VCaP (cell line): ENCODE measurements around the gene MCM7.

Experiments used
- H3K27ac ChIP-seq: fragments of 450-650 bp; 2 replicates; pipeline ENCODE4 v1.5.1; 2017
- CTCF ChIP-seq: fragments of 450-650 bp; conservative IDR thresholded peaks from 2 replicates; pipeline ENCODE4 v1.5.1; 2017; ENCODE audit warnings: mild to moderate bottlenecking, moderate library complexity

MCM7 gene

GRCh38 chr7:100109521-100110163 lies 8.4 kb upstream of the MCM7 start:
- H3K27ac ChIP-seq = no peak overlapping the region
- TF ChIP-seq CTCF = peak; percentile 22; the same call in 1 of the 2 replicates

DNA sequence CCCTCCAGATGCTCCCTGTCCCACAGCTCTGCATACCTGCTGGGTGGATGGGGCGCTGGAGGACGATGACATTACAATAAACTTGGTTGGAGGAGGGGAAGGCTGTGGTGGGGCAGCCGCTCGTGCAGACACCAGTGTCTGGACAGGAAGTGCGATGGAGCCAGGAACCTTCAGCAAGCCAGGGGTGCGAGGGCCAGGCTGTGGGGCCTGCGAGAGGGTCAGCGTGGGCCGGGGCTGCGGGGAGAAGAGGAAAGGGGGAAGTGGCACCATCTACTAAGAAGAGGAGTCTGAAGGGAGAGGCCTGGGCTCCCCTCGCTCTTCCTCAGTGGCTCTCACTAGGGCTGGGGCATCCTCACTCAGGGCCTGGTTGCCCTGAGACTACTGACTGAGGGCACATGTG lies 6.7 kb upstream of the MCM7 start:
- H3K27ac ChIP-seq = peak overlapping the region; percentile 34
- no peak for TF ChIP-seq CTCF

DNA sequence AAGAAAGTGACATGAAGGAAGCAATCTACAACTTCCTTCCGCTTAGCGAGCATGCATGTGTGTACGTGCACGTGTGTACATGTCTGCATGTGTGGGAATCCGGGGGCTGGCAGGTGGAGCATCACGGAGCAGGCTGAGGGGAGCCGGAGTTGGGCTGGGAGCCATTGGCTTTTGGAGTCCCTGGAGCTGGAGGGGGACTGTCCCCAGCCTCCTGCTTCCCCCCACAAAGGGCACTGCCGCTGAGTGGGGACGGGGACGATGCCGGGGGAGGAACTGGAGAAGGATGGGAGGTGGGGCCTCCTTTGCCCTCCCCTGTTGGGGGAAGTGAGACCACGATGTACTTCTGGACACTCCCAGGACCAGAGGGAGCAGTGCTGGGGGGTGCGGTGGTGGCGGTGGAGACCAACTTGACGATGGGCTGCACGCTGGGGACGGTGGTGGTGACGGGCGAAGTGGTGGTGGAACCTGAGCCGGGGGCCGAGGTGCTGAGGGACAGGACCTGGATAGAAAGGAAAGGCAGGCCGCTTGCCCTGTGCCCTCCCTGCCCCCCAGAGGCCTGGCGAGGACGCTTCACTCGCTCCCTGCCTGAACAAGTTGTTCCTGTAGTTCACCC lies 6.0 kb upstream of the MCM7 start:
- H3K27ac ChIP-seq = no peak overlapping the region; the same call in 1 of the 2 replicates
- no peak for TF ChIP-seq CTCF

GRCh38 chr7:100106633-100107032 lies 5.4 kb upstream of the MCM7 start:
- no peak overlapping the region for H3K27ac ChIP-seq
- no peak for TF ChIP-seq CTCF

- H3K27ac ChIP-seq = no peak overlapping the region
- TF ChIP-seq CTCF = no peak
Measured at GRCh38 chr7:100105534-100105933, 4.3 kb upstream of the MCM7 start.

GRCh38 chr7:100102950-100103840 lies 2.0 kb upstream of the MCM7 start:
- no peak for TF ChIP-seq CTCF
- peak overlapping the region; percentile 92 for H3K27ac ChIP-seq

DNA sequence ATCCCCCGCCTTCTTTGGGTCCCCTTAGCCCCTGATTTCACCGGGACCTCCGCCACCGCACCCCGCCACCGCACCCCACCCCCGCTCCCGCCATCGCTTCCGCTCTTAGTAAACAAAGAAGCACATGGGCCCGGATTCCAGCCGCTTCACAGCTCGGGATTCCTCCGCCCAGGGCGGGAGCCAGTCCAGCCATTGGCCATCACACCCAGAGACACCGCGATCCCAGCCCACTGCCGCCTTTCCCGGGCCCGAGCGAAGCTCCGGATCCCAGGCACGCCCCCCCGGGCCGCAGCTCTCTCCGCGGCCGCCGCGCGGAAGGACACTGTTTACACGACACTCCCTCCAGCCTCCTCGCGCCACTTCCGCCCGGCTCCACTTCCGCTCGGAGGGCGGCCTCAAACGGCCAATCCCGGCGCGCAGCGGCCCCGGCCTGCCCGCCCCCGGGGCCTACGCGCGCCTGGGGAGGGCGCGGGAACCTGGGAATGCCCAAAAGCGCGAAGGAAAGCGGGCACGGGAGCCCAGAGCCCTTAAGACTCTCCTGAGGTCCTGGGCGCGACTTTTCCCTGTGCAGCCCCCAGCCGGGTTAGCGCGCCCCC lies 679 bp downstream of the MCM7 start:
- peak overlapping the region; percentile 92 for H3K27ac ChIP-seq
- TF ChIP-seq CTCF = no peak
